Measurements from ENCODE around the gene RALGPS1.

The RALGPS1 gene

DNA sequence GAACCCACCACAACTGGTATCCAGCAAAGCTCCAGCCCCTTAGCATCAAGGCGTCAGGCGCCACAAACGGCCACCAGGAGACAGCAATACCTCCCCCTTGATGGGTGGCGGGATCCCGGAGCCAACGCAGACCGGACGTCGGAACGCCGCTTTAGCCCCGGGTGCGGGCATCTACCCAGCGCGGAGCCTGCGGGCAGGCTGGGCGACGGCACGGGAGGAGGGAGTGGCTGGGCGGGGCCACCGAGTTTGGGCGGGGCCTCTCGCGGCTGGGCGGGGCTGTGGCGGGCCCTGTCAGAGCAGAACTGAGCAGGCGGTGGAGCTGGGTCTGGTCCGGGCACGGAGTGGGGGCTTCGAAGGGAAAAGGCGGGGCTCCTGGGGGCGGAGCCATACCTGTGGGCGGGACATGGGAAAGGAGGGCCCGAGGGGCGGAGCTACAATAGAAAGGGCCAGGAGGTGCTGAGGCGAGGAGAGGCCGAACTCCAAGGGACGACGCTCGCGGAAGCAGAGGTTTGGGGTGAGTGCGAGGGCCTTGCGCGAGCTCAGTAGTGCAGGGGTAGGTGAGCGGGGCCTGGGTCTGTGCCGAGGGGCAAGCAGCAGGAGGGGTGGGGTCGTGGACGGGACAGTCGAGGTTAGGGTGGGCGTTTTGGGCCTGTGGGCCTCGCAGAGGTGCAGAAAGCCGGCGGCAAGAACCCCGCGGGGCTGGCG, 309.7 kb downstream of the RALGPS1 start:
- in situ Hi-C loops (cut with HindIII; ENCODE audit: low pct_ligation_motif_present, low pct_unique_long_range_greater_than_20kb, low sequenced_read_pairs): no loop called here
- DNase-seq: peak; percentile 75

GRCh38 chr9:127224883-127225739, 310.5 kb downstream of the RALGPS1 start:
- DNase-seq: peak; percentile 81

DNA sequence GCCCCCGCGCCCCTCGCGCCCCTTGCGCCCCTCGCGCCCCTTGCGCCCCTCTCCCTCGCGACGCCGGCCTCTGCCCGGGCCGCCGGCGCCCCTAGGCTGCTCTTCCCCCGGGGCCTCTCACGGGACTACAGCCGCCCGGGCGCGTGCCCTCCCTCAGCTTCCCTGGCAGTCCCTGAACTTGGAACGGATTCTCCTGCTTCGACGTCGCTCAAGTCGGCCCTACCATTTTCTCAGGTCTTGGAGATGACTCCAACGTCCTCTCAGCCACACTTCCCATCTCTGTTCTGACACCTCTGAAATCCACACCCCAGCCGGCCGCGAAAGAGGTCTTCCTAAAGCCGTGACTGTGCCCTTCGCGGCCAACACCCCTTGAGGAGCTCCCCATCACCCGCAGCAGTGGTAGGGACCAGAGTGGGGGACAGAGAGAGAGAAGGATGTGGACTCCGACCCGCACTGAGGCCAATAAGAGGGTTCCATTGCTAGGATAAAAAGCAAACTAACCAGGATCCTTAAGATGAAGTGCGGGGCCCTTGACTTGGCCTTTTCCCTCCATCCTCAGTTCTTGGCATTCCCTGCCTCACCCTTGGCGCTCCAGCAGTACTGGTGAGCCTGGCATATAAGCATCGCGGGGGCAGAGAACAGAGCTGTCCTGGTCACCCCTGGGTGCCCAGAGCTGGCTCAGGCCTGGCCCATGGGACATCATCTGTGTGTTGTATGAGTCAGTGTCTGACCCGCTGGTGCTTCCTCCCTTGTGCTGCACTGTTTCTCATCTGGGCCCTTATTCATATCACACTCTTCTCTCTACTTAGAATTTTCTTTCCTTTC, 311.4 kb downstream of the RALGPS1 start:
- in situ Hi-C loops (cut with HindIII; ENCODE audit: low pct_ligation_motif_present, low pct_unique_long_range_greater_than_20kb, low sequenced_read_pairs): no loop called here
- peak; percentile 40 for DNase-seq

More at GRCh38 chr9:127224883-127225739, 310.5 kb downstream of the RALGPS1 start:
- in situ Hi-C loops (cut with HindIII; ENCODE audit: low pct_ligation_motif_present, low pct_unique_long_range_greater_than_20kb, low sequenced_read_pairs): no loop called here

GRCh38 chr9:127229691-127230417, 315.3 kb downstream of the RALGPS1 start:
- no peak for DNase-seq
- in situ Hi-C loops (cut with HindIII; ENCODE audit: low pct_ligation_motif_present, low pct_unique_long_range_greater_than_20kb, low sequenced_read_pairs): no loop called here

DNA sequence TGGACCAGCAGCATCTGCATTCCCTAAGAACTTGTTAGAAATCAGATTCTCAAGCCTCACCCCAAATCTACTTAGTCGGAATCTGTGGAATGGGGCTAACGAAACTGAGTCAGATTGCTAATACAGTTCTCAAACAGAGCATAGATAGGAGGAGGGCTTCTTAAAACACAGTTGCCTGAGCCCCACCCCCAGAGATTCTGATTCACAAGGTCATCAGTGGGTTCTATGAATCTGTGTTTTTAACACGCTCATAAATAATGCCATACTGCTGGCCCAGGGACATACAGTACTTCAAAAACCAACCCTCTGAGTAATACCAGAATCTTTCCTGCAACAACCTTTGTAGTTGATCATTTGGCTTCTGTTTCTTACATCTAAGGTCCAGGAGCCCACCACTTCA, 317.1 kb downstream of the RALGPS1 start:
- in situ Hi-C loops (cut with HindIII; ENCODE audit: low pct_ligation_motif_present, low pct_unique_long_range_greater_than_20kb, low sequenced_read_pairs): no loop called here

DNA sequence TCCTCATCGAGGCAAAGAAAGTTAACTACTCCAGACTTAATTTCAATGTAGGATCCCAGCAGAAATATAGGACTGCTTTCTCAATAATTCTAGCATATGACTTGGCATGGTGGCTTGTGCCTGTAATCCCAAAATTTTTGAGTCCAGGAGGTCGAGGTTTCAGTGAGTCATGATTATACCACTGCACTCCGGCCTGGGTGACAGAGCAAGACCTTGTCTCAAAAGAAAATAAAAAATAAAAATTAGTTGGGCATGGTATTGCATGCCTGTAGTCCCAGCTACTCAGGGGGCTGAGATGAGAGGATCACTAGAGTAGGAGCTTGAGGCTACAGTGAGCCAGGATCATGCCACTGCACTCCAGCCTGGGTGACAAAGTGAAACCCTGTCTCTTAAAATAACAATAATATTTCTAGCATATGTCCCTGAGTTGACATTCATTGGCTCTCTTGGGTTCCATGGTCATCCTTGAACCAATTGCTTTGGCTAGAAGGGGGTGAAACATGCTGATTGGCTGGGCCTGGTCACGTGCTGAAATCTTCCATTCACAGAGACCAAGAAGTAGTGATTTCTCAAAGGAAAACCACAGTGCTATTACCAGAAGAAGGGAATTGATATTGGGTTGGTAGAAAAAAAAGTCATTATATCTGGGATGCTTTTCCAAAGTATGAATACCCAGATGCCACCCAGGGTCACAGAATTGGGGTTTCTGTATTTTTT, 318.4 kb downstream of the RALGPS1 start:
- in situ Hi-C loops (cut with HindIII; ENCODE audit: low pct_ligation_motif_present, low pct_unique_long_range_greater_than_20kb, low sequenced_read_pairs): no loop called here
- DNase-seq: no peak

More for the DNA sequence above, 317.1 kb downstream of the RALGPS1 start:
- no peak for DNase-seq

- in situ Hi-C loops (cut with HindIII; ENCODE audit: low pct_ligation_motif_present, low pct_unique_long_range_greater_than_20kb, low sequenced_read_pairs): no loop called here
- no peak for DNase-seq
These were observed 319.0 kb downstream of the RALGPS1 start for GRCh38 chr9:127233550-127233949.

DNA sequence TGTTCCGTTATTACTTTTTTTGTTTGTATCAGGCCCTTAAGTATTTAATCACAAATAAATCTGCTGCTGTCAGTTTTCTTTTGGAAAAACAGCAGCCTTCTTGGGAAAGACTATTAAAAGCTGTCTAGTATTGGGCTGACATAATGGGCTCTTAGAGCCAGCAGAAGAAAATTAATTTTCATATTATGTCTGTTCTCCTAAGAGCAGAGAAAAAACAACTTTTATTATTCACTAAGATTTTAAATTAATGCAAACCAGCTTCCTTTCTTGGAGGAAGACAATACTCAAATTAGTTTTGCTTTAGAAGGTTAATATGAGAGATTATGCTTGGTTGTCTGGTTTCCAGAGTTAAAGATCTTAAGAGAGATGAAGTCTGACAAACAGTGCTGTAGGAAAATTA, 319.4 kb downstream of the RALGPS1 start:
- no peak for DNase-seq
- in situ Hi-C loops (cut with HindIII; ENCODE audit: low pct_ligation_motif_present, low pct_unique_long_range_greater_than_20kb, low sequenced_read_pairs): no loop called here

DNA sequence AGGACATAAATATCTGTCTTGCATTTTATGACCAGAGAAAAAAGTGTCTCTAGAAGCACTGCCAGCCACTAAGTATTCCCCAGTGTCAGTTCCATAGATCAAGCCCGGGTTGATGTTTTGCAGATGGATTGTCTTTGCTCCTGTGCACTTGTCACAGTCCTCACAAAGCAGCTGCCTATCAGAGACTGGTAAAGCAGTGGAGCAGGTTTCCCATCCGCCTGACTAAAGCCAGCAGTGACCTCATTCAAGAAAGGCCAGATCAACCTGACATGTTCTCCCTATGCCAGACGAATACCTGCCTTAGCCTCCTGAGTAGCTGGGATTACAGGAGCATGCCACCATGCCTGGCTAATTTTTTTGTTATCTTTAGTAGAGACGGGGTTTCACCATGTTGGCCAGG, 323.2 kb downstream of the RALGPS1 start:
- in situ Hi-C loops (cut with HindIII; ENCODE audit: low pct_ligation_motif_present, low pct_unique_long_range_greater_than_20kb, low sequenced_read_pairs): no loop called here
- DNase-seq: no peak

DNA sequence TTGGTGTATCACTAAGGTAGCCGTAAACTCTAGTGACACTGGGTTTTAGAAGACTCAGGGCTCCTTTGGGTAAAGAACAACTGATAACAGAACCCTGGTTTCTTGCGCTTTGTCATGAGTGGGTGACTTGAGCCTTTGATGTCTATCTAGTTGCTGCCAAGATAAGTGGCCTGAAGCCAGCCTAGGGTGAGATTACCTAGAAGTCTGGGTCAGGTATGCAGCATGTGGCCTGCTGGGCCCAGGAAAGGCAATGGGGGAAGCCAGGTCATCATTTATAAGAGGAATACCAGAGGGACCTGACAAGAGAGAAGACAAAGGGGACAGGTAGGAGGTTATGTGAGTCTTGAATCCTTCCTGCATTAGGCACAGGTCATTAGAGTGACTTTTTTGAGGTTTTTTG, 326.8 kb downstream of the RALGPS1 start:
- in situ Hi-C loops (cut with HindIII; ENCODE audit: low pct_ligation_motif_present, low pct_unique_long_range_greater_than_20kb, low sequenced_read_pairs): no loop called here
- no peak for DNase-seq

DNA sequence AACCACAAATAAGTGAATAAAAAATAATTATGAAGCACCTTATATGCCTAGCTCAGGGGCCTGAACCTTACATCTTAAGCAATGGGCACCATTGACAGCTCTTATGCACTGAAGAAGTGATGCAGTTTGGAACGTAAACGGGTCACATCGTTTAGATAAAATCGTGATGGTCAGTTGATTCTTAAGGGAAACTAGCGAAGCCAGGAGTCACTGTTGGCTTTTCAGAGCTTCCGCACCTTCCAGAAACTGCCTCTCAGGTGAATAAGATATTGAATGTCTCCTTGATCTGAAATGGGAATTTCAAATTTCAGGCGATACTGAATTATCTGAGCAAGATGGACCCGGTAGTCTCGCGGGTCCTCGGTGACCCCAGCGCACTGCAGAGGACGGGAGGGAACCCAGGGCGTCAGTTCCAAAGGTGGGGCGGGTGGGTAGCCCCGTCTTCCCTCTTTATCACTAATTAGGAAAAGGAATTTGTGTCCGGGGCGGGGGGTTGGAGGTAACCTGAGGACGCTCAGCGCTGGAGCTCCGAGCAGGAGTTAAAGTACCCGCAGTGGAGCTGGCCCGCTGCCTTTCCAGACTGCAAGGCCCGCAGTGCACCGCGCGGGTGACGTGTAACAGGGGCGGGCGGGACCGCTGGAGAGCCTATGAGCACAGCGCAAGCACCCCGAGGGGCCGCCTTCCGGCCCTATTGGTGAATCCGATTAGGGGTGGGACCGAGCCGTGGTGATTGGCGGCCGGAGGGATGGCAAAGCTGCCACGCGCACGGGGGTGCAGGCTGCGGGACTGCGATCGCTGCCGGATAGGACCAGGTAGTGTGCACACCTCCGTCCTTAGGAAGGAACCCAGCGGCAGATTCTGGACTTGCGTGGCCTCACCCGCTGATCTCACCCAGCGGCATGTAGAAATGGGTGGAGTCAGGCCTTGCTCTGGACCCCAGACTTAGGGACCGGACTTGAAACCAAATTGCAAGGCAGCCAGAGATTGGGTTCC, 330.3 kb downstream of the RALGPS1 start:
- in situ Hi-C loops (cut with HindIII; ENCODE audit: low pct_ligation_motif_present, low pct_unique_long_range_greater_than_20kb, low sequenced_read_pairs): no loop called here
- peak; percentile 94 for DNase-seq

DNA sequence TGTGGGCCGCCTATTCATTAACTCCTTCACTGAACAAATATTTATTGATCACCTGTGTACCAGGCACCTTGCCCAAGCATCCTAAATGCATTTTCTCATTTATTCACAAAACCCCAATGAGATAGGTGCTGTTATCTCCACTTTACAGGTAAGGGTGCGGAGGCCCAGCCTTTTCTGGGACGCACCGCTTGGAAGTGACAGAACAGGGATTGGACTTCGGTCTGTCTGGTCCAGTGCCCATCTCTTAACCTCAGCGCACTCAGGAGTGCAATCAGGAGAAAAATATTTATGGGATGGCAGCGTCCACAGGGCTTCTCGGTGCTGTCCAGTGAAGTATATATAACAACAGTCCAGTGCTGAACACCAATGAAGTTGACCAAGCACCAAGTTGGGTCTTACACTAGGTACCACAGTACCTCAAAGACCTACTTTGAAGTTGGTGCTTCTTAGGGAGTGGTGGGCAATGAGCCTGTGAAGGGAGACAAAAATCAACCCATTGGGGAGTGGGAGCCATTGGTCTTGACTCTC, 331.1 kb downstream of the RALGPS1 start:
- in situ Hi-C loops (cut with HindIII; ENCODE audit: low pct_ligation_motif_present, low pct_unique_long_range_greater_than_20kb, low sequenced_read_pairs): no loop called here
- DNase-seq: no peak

- no peak for DNase-seq
- in situ Hi-C loops (cut with HindIII; ENCODE audit: low pct_ligation_motif_present, low pct_unique_long_range_greater_than_20kb, low sequenced_read_pairs): no loop called here
These were observed 333.7 kb downstream of the RALGPS1 start for GRCh38 chr9:127248241-127248640.

GRCh38 chr9:127249877-127250276, 335.3 kb downstream of the RALGPS1 start:
- in situ Hi-C loops (cut with HindIII; ENCODE audit: low pct_ligation_motif_present, low pct_unique_long_range_greater_than_20kb, low sequenced_read_pairs): no loop called here
- no peak for DNase-seq

GRCh38 chr9:127250896-127251391, 336.4 kb downstream of the RALGPS1 start:
- in situ Hi-C loops (cut with HindIII; ENCODE audit: low pct_ligation_motif_present, low pct_unique_long_range_greater_than_20kb, low sequenced_read_pairs): no loop called here
- DNase-seq: no peak
